ENCODE data around the gene TUBB2B. TPM values are rescaled to one million over a fixed set of nuclear protein-coding genes. Genes with fewer than 3 reads are reported as not detected.

The TUBB2B gene
- total RNA-seq, 6 donors from 2014 or later, result 0.67 to 4.1 (median 1.7) TPM; not detected in 1

DNA sequence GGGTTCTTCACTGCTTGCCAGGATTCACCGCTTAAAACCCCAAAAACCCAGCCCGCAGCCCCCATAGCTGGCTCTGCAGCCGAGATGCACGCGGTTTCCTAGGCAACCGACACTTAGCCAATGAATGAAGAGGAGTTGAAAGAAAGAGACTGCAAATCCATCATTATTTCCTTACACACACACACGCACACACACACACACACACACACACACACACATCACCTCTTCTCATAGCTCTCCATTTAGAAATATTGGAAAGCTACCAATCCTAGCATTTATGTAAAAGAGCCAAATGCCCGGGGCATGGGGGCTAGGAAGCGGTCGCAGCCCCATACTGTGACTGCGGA, 3.4 kb upstream of the TUBB2B start:
- TF ChIP-seq, protein P1, sequence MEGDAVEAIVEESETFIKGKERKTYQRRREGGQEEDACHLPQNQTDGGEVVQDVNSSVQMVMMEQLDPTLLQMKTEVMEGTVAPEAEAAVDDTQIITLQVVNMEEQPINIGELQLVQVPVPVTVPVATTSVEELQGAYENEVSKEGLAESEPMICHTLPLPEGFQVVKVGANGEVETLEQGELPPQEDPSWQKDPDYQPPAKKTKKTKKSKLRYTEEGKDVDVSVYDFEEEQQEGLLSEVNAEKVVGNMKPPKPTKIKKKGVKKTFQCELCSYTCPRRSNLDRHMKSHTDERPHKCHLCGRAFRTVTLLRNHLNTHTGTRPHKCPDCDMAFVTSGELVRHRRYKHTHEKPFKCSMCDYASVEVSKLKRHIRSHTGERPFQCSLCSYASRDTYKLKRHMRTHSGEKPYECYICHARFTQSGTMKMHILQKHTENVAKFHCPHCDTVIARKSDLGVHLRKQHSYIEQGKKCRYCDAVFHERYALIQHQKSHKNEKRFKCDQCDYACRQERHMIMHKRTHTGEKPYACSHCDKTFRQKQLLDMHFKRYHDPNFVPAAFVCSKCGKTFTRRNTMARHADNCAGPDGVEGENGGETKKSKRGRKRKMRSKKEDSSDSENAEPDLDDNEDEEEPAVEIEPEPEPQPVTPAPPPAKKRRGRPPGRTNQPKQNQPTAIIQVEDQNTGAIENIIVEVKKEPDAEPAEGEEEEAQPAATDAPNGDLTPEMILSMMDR (IDR thresholded peaks at IDR 0.05), result no peak
- no peak for TF ChIP-seq EP300 (IDR thresholded peaks at IDR 0.05)
- no peak for TF ChIP-seq POLR2AphosphoS5 (IDR thresholded peaks at IDR 0.05)
- no peak for TF ChIP-seq POLR2A (IDR thresholded peaks at IDR 0.05)
- H3K4me1 ChIP-seq, result peaks cover 48 to 60% (median 52%) of the 10 kb centered on the region in 4 donors
- no peaks in the 10 kb centered on the region for H3K9me3 ChIP-seq
- 5 to 6% methylated on average over 10 to 11 of the region's 11 CpGs for WGBS, 2 donors
- H3K27ac ChIP-seq, result no peak overlapping the region
- peak overlapping the region in 3 of 4 donors; percentile 50 to 59 (median 57) for H3K4me3 ChIP-seq
- H3K36me3 ChIP-seq, result no peaks in the 10 kb centered on the region
- ATAC-seq (ENCODE audit: low FRiP score in 2 of 2) (no peak), DNase-seq (no peak)
- H3K27me3 ChIP-seq, result peaks cover 12 to 63% (median 34%) of the 10 kb centered on the region in 4 donors

DNA sequence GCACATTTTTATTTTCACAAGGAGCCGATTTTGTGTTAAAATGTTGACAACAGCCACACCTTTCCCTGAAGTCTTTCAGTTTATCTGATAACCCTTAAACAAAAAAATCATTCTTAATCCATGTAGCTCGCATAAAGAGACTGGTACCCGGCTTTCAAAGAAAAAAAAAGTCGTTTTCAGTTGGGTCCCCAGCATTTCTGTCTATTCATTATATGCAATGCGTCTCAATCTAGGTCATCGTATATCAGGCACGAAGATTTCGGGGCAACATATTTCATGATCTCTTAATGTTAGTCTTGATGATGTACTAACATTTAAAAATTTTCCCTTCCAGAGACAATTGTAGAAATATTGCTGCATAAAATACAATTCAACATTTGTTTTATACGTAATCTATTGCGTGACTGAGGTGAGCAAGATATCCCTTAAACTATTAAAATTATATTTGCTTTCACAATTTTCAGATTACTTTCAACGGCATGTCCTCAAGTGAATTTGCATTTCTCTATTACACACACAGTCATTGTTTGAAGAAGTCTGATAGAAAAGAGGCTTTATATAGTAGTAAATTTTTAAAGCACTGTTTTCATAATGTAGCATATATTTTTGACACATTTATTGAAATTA, 2.9 kb upstream of the TUBB2B start:
- H3K9me3 ChIP-seq, result no peaks in the 10 kb centered on the region
- no peak for ATAC-seq (ENCODE audit: low FRiP score in 2 of 2)
- TF ChIP-seq, protein P1 (IDR thresholded peaks at IDR 0.05), result no peak
- TF ChIP-seq EP300 (IDR thresholded peaks at IDR 0.05) (no peak), POLR2A (IDR thresholded peaks at IDR 0.05) (no peak), POLR2AphosphoS5 (IDR thresholded peaks at IDR 0.05) (no peak)
- no peak overlapping the region for H3K4me3 ChIP-seq
- peaks cover 48 to 60% (median 52%) of the 10 kb centered on the region in 4 donors for H3K4me1 ChIP-seq
- WGBS, 2 donors, result 25 to 26% methylated on average over 11 of the region's 11 CpGs
- peaks cover 12 to 63% (median 34%) of the 10 kb centered on the region in 4 donors for H3K27me3 ChIP-seq
- no peaks in the 10 kb centered on the region for H3K36me3 ChIP-seq
- no peak overlapping the region for H3K27ac ChIP-seq
- no peak for DNase-seq

DNA sequence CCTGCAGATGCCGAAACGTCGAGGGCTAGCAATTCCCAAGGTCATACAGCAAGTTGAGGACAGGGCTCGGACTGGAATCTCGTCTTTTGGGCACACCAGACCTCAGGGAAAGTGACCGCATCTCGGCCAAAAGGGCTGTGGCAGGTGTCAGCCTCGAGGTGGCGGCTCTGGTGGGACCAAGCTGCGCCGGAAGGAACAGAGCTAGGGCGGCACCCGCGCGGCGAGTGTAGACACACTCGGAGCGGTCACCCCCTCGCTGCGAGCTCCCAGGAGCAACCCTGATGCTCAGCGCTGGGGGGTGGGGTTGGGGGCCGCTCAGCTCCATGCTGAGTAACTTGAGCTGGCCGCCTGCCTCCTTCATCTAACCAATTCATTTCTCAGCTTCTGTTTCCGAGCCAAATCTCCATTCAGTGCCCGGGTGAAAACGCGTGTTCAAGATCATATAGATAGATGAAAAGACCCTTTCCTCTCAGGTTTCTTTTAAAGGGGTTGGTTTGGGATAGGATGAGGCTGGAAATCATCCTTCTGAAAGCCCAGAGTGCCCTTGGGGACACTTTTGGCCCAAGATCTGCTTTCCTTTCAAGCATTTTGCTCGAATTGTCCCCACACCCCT, 2.2 kb upstream of the TUBB2B start:
- Histone ChIP-seq H3K36me3 (no peaks in the 10 kb centered on the region), H3K4me1 (peaks cover 48 to 60% (median 52%) of the 10 kb centered on the region in 4 donors), H3K27ac (no peak overlapping the region), H3K9me3 (no peaks in the 10 kb centered on the region), H3K4me3 (peak overlapping the region in 1 of 4 donors; percentile 24), H3K27me3 (peaks cover 12 to 63% (median 34%) of the 10 kb centered on the region in 4 donors)
- 6 to 8% methylated on average over 8 to 21 of the region's 28 CpGs for WGBS, 2 donors
- DNase-seq (peak in 1 of 2 donors; percentile 85), ATAC-seq (ENCODE audit: low FRiP score in 2 of 2) (no peak)
- TF ChIP-seq EP300 (IDR thresholded peaks at IDR 0.05), result no peak
- no peak for TF ChIP-seq POLR2A (IDR thresholded peaks at IDR 0.05)
- TF ChIP-seq POLR2AphosphoS5 (IDR thresholded peaks at IDR 0.05), result no peak
- TF ChIP-seq, protein P1 (IDR thresholded peaks at IDR 0.05), result no peak

DNA sequence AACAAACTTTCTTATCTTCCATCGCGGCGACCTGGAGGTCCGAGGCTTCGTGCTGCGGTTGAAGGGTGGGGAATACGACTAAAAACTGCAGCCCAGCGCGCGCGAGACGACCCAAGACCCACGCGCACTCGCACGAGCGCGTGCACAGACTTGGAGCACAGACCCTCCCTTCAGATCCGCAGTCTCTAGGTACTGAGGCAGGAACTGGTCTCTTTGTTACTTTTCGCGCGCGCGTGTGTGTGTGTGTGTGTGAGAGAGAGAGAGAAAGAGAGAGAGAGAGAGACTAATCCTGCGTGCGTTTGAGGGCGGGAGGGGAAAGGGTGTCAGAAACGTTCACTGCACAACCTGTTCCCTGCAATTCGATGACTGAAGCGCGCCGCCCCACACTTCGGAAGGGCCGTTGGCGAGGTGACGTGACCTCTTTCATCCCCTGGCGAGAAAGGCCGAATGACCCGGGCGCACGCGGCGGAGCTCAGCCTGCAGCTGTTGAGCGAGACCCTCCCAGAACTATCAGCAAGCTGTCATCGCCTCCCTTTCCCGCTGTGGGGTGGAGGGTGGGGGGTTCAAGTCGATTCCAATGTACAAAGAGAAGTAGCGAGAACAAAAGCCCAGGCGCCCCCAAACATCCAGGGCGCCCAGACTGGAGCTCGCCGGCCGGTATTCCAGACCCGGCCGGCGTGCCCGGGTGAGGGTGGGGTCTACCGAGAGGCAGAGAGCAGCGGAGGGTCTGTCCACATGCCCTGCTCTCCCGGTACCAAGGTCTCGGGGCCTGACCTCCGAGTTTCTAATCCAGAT, 1.5 kb upstream of the TUBB2B start:
- Histone ChIP-seq H3K4me3 (peak overlapping the region in 3 of 4 donors; percentile 6 to 38 (median 24)), H3K27me3 (peaks cover 12 to 63% (median 33%) of the 10 kb centered on the region in 4 donors), H3K4me1 (peaks cover 48 to 60% (median 52%) of the 10 kb centered on the region in 4 donors), H3K27ac (no peak overlapping the region), H3K36me3 (no peaks in the 10 kb centered on the region), H3K9me3 (no peaks in the 10 kb centered on the region)
- DNase-seq (peak in 1 of 2 donors; percentile 85), ATAC-seq (ENCODE audit: low FRiP score in 2 of 2) (no peak)
- TF ChIP-seq POLR2A (IDR thresholded peaks at IDR 0.05) (no peak), POLR2AphosphoS5 (IDR thresholded peaks at IDR 0.05) (no peak), EP300 (IDR thresholded peaks at IDR 0.05) (no peak)
- TF ChIP-seq, protein P1 (IDR thresholded peaks at IDR 0.05), result no peak
- 3 to 7% methylated on average over 29 to 62 of the region's 62 CpGs for WGBS, 2 donors

Data from upper lobe of left lung (tissue), 6 donors.